Measurements from ENCODE around the gene BCKDHA. TPM values are rescaled to one million over a fixed set of nuclear protein-coding genes. Genes with fewer than 3 reads are reported as not detected.

BCKDHA gene
- total RNA-seq, 1 experiment from 2014 or later, result 17.7 TPM

DNA sequence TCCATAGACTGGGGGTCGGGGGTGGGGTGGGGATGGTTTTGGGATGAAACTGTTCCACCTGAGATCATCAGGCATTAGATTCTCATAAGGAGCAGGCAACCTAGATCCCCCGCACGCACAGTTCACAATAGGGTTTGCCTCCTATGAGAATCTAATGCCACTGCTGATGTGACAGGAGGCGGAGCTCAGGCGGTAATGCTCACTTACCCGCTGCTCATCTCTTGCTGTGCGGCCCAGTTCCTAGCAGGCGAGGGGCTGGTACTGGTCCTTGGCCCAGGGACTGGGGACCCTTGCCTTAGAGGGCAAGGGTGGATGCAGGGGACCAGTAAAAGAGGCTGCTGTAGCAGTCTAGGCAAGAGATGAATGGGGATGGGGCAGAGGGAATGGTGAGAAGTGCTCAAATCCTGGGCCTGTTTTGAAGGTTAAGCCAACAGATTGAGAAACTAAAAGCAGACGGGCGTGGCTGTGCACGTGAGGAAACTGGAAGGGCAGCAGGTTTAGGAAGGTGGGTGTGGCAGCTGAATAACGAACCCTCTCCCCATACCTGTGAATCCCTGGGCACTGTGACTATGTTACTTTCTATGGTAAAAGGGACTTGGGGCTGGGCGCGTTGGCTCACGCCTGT is 43.8 kb downstream of the BCKDHA start:
- ATAC-seq (no peak), DNase-seq (ENCODE audit: low read depth, low spot score) (no peak)
- H3K9me2 ChIP-seq (ENCODE audit: insufficient read depth), result no peaks in the 10 kb centered on the region
- peaks cover 10 to 12% of the 10 kb centered on the region in 2 experiments for H3K4me1 ChIP-seq (ENCODE audit: control insufficient read depth in 1 of 2, insufficient read depth in 2 of 2, low read length in 2 of 2)
- no peak overlapping the region for H3K4me2 ChIP-seq (ENCODE audit: low read length)
- RAD21 ChIA-PET (ENCODE audit: low non-redundant PET in 1 of 2, low total read pairs in 2 of 2, uncharacterized antibody in 2 of 2, unreplicated experiment in 2 of 2), result no interaction called here
- no peaks in the 10 kb centered on the region for H4K20me1 ChIP-seq (ENCODE audit: insufficient read depth)
- no peak overlapping the region for H3K9ac ChIP-seq (ENCODE audit: low read length)
- BruUV-seq (replicated peaks), result no TSS peak
- H3K27ac ChIP-seq (ENCODE audit: low read depth, low read length), result no peak overlapping the region
- POLR2A ChIA-PET, result no interaction called here
- TF ChIP-seq SIN3A (IDR thresholded peaks at IDR 0.05; ENCODE audit: low read depth) (no peak), ZNF274 (IDR thresholded peaks at IDR 0.05; ENCODE audit: low read depth, low read length) (no peak), JUND (IDR thresholded peaks at IDR 0.05) (no peak), POLR2AphosphoS5 (IDR thresholded peaks at IDR 0.05; ENCODE audit: low read depth, low read length) (no peak), CEBPB (IDR thresholded peaks at IDR 0.05; ENCODE audit: low read depth) (no peak), RAD21 (IDR thresholded peaks at IDR 0.05; ENCODE audit: low read depth) (no peak), YY1 (IDR thresholded peaks at IDR 0.05; ENCODE audit: extremely low read depth, insufficient replicate concordance, low read depth, low read length) (no peak), POLR2A (IDR thresholded peaks at IDR 0.05; ENCODE audit: borderline replicate concordance, extremely low read depth, insufficient read depth, insufficient read length) (no peak)
- TF ChIP-seq, protein P1, sequence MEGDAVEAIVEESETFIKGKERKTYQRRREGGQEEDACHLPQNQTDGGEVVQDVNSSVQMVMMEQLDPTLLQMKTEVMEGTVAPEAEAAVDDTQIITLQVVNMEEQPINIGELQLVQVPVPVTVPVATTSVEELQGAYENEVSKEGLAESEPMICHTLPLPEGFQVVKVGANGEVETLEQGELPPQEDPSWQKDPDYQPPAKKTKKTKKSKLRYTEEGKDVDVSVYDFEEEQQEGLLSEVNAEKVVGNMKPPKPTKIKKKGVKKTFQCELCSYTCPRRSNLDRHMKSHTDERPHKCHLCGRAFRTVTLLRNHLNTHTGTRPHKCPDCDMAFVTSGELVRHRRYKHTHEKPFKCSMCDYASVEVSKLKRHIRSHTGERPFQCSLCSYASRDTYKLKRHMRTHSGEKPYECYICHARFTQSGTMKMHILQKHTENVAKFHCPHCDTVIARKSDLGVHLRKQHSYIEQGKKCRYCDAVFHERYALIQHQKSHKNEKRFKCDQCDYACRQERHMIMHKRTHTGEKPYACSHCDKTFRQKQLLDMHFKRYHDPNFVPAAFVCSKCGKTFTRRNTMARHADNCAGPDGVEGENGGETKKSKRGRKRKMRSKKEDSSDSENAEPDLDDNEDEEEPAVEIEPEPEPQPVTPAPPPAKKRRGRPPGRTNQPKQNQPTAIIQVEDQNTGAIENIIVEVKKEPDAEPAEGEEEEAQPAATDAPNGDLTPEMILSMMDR (IDR thresholded peaks at IDR 0.05 in 2 of 3, conservative IDR thresholded peaks at IDR 0.05 in 1 of 3; ENCODE audit: borderline replicate concordance in 1 of 3, insufficient read depth in 1 of 3, low read depth in 2 of 3, low read length in 2 of 3), result no peak
- TF ChIP-seq, protein P2, sequence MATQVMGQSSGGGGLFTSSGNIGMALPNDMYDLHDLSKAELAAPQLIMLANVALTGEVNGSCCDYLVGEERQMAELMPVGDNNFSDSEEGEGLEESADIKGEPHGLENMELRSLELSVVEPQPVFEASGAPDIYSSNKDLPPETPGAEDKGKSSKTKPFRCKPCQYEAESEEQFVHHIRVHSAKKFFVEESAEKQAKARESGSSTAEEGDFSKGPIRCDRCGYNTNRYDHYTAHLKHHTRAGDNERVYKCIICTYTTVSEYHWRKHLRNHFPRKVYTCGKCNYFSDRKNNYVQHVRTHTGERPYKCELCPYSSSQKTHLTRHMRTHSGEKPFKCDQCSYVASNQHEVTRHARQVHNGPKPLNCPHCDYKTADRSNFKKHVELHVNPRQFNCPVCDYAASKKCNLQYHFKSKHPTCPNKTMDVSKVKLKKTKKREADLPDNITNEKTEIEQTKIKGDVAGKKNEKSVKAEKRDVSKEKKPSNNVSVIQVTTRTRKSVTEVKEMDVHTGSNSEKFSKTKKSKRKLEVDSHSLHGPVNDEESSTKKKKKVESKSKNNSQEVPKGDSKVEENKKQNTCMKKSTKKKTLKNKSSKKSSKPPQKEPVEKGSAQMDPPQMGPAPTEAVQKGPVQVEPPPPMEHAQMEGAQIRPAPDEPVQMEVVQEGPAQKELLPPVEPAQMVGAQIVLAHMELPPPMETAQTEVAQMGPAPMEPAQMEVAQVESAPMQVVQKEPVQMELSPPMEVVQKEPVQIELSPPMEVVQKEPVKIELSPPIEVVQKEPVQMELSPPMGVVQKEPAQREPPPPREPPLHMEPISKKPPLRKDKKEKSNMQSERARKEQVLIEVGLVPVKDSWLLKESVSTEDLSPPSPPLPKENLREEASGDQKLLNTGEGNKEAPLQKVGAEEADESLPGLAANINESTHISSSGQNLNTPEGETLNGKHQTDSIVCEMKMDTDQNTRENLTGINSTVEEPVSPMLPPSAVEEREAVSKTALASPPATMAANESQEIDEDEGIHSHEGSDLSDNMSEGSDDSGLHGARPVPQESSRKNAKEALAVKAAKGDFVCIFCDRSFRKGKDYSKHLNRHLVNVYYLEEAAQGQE (IDR thresholded peaks at IDR 0.05; ENCODE audit: low read depth), result no peak
- TF ChIP-seq, protein P3, sequence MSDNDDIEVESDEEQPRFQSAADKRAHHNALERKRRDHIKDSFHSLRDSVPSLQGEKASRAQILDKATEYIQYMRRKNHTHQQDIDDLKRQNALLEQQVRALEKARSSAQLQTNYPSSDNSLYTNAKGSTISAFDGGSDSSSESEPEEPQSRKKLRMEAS (IDR thresholded peaks at IDR 0.05), result no peak
- intact Hi-C loops (cut with micrococcal nuclease), result no loop called here
- H3K79me2 ChIP-seq (ENCODE audit: insufficient read depth, low read length), result peaks cover 17% of the 10 kb centered on the region
- H3K4me3 ChIP-seq (replicated peaks in 1 of 2; ENCODE audit: low read depth in 1 of 2, low read length in 2 of 2), result no peak overlapping the region
- H3K27me3 ChIP-seq (ENCODE audit: insufficient read depth, low read length), result no peaks in the 10 kb centered on the region
- CTCF ChIA-PET, result no interaction called here
- H2AFZ ChIP-seq (ENCODE audit: low read depth, low read length, poor library complexity, severe bottlenecking), result no peak overlapping the region
- no peaks in the 10 kb centered on the region; a peak in 2 of 4 replicates for H3K36me3 ChIP-seq (ENCODE audit: control insufficient read depth in 1 of 2, insufficient read depth in 2 of 2, low read length in 2 of 2)
- H3K9me3 ChIP-seq (ENCODE audit: control insufficient read depth in 1 of 2, insufficient read depth in 1 of 2, low read depth in 1 of 2, low read length in 2 of 2), result no peaks in the 10 kb centered on the region

Measured in HCT116 (cell line).